HG03196 (cell line): ENCODE data around the gene EYA2.
"Not testable (repeated sequence)": the region's sequence is repeated elsewhere in the genome, so short reads cannot be mapped to it uniquely, and the experiment has no call there.

Source experiments
- ATAC-seq: cut with Tn5 transposase; IDR thresholded peaks from one replicate; pipeline ENCODE4 v1.9.1; 2021; ENCODE audit not compliant: unreplicated experiment

The EYA2 gene

GRCh38 chr20:47160992-47161391, 266.3 kb downstream of the EYA2 start:
- ATAC-seq, result no peak

- no peak for ATAC-seq
These were observed 266.8 kb downstream of the EYA2 start for GRCh38 chr20:47161411-47161810.

GRCh38 chr20:47164140-47164539, 269.5 kb downstream of the EYA2 start:
- no peak for ATAC-seq

- ATAC-seq, result no peak
These were observed 270.8 kb downstream of the EYA2 start for GRCh38 chr20:47165376-47165865.

- no peak for ATAC-seq
These were observed 273.2 kb downstream of the EYA2 start for GRCh38 chr20:47167846-47168245.

GRCh38 chr20:47172579-47172978, 277.9 kb downstream of the EYA2 start:
- ATAC-seq, result no peak

GRCh38 chr20:47173596-47174216, 279.1 kb downstream of the EYA2 start:
- ATAC-seq, result no peak

GRCh38 chr20:47174456-47175243, 280.0 kb downstream of the EYA2 start:
- no peak for ATAC-seq

- ATAC-seq, result no peak
These were observed 280.9 kb downstream of the EYA2 start for GRCh38 chr20:47175493-47175892.

GRCh38 chr20:47176217-47176616, 281.6 kb downstream of the EYA2 start:
- not testable (repeated sequence) for ATAC-seq

GRCh38 chr20:47178277-47178676, 283.6 kb downstream of the EYA2 start:
- no peak for ATAC-seq

GRCh38 chr20:47178851-47179250, 284.2 kb downstream of the EYA2 start:
- no peak for ATAC-seq

GRCh38 chr20:47179267-47179666, 284.6 kb downstream of the EYA2 start:
- no peak for ATAC-seq

- no peak for ATAC-seq
These were observed 286.6 kb downstream of the EYA2 start for GRCh38 chr20:47181056-47181862.

- no peak for ATAC-seq
These were observed 288.7 kb downstream of the EYA2 start for GRCh38 chr20:47183367-47183766.

- ATAC-seq, result no peak
These were observed 293.0 kb downstream of the EYA2 start for GRCh38 chr20:47187450-47188195.

- no peak for ATAC-seq
These were observed 293.9 kb downstream of the EYA2 start for GRCh38 chr20:47188540-47188939.

- no peak for ATAC-seq
These were observed 294.4 kb downstream of the EYA2 start for GRCh38 chr20:47189060-47189459.

- no peak for ATAC-seq
These were observed 296.5 kb downstream of the EYA2 start for GRCh38 chr20:47191074-47191673.

- no peak for ATAC-seq
These were observed 297.3 kb downstream of the EYA2 start for GRCh38 chr20:47191956-47192355.
